Spleen (tissue), 7 donors: ENCODE measurements around the gene DBH.

ENCODE experiments used
- POLR2A ChIP-seq, 3 donors: fragments of 450-650 bp; IDR thresholded peaks; one replicate each; pipeline ENCODE4 v1.5.1; 2017; ENCODE audit warnings: antibody characterized with exemption in 3 of 3, mild to moderate bottlenecking in 1 of 3
- POLR2AphosphoS5 ChIP-seq, 3 donors: sonication (generic); formaldehyde crosslinking; IDR thresholded peaks; one replicate each; pipeline ENCODE4 v1.5.1; 2017; ENCODE audit warnings: antibody characterized with exemption in 3 of 3
- TF ChIP-seq, protein P1 (sequence below), 11 experiments: fragments of 200-600 bp in 7 of 11; fragments of 450-650 bp in 4 of 11; sonication (generic) in 4 of 11; IDR thresholded peaks in 8 of 11; conservative IDR thresholded peaks in 3 of 11; 1 replicate in 7 of 11; 2 replicates in 4 of 11; pipeline versions ENCODE4 v1.4.0 to v1.8.0; 2016 to 2021; ENCODE audit warnings: antibody characterized with exemption in 11 of 11, inconsistent platforms in 4 of 11, mild to moderate bottlenecking in 1 of 11
- donor health status: DM: no; HTN: no; CAD: no; lungs with moderate emphysema.
- donor health status: DM: no; HTN: no; CAD: no.
- donor health status: DM: no; HTN: no; CAD: no.

DNA sequence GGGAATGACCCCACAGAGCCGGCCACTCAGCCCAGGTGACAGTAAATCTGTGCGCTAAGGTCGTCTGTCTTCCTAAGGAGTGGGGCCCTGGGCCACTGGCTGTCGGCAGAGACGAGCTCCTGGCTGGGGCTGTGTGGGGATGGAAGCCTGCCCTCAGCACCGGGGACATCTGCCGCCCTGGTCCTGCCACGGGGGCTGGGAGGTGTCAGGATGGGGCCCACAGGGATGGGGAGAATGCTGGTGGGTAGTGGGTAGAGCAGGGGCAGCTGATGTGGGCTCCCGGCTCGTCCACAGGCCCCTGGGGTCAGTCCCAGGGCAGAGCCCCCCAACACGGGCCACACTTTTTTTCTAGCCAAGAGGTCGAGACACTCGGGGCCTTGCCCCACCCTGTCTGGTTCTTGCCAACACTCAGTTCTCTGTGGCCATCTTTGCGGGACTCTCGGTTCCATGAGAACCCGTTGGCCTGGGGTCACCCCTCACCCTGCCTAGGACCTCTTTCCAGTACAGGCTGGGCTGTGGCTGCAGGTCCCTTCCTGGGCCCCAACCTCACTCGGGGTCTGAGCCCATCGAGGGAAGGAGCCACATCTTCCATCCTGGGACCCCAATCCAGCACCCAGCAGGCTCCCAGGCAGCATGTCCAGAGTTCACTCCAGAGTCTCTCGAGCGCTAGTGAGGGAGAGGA is 45.0 kb downstream of the DBH start:
- TF ChIP-seq, protein P1, sequence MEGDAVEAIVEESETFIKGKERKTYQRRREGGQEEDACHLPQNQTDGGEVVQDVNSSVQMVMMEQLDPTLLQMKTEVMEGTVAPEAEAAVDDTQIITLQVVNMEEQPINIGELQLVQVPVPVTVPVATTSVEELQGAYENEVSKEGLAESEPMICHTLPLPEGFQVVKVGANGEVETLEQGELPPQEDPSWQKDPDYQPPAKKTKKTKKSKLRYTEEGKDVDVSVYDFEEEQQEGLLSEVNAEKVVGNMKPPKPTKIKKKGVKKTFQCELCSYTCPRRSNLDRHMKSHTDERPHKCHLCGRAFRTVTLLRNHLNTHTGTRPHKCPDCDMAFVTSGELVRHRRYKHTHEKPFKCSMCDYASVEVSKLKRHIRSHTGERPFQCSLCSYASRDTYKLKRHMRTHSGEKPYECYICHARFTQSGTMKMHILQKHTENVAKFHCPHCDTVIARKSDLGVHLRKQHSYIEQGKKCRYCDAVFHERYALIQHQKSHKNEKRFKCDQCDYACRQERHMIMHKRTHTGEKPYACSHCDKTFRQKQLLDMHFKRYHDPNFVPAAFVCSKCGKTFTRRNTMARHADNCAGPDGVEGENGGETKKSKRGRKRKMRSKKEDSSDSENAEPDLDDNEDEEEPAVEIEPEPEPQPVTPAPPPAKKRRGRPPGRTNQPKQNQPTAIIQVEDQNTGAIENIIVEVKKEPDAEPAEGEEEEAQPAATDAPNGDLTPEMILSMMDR (IDR thresholded peaks at IDR 0.05 in 8 of 11, conservative IDR thresholded peaks at IDR 0.05 in 3 of 11), result no peak
- no peak for TF ChIP-seq POLR2A (IDR thresholded peaks at IDR 0.05)
- no peak for TF ChIP-seq POLR2AphosphoS5 (IDR thresholded peaks at IDR 0.05)
